GM23248 (cell line): ENCODE results near the gene PKNOX2.

Experiments used
- EZH2 ChIP-seq: fragments of 200-600 bp; sonication (generic); IDR thresholded peaks from 2 replicates; pipeline ENCODE4 v1.6.1; 2018; ENCODE audit warnings: antibody characterized with exemption, mild to moderate bottlenecking; ENCODE audit not compliant: insufficient read depth, poor library complexity, severe bottlenecking
- EZH2phosphoT487 ChIP-seq: fragments of 200-600 bp; sonication (generic); IDR thresholded peaks from 2 replicates; pipeline ENCODE4 v1.6.1; 2018; ENCODE audit warnings: antibody characterized with exemption, moderate library complexity, mild to moderate bottlenecking, low read depth; ENCODE audit not compliant: insufficient read depth

GRCh38 chr11:125412509-125412908 is 248.0 kb downstream of the PKNOX2 start:
- TF ChIP-seq EZH2phosphoT487 (no peak), EZH2 (no peak)
